Esophagus (tissue), 2 donors: ENCODE results near the gene FXYD5. TPM values are rescaled to one million over a fixed set of nuclear protein-coding genes. Genes with fewer than 3 reads are reported as not detected.

Experiments used
- H3K27ac ChIP-seq, 2 donors: one replicate each; pipeline ENCODE4 v1.5.1; 2013; ENCODE audit warnings: low read depth in 2 of 2, mild to moderate bottlenecking in 2 of 2, inconsistent platforms in 1 of 2, low read length in 1 of 2, moderate library complexity in 1 of 2
- H3K27me3 ChIP-seq, 2 donors: one replicate each; pipeline ENCODE4 v1.6.1; 2013; ENCODE audit warnings: low read length in 2 of 2, control low read depth in 1 of 2, mild to moderate bottlenecking in 1 of 2; ENCODE audit not compliant: insufficient read depth in 2 of 2, control insufficient read depth in 1 of 2
- H3K36me3 ChIP-seq, 2 donors: one replicate each; pipeline ENCODE4 v1.6.1; 2013; ENCODE audit warnings: low read length in 1 of 2; ENCODE audit not compliant: control insufficient read depth in 2 of 2, insufficient read depth in 2 of 2
- H3K4me1 ChIP-seq, 2 donors: one replicate each; pipeline ENCODE4 v1.6.1; 2013; ENCODE audit warnings: low read length in 1 of 2; ENCODE audit not compliant: control insufficient read depth in 2 of 2, insufficient read depth in 2 of 2
- H3K4me3 ChIP-seq, 2 donors: one replicate each; pipeline ENCODE4 v1.5.1; 2013; ENCODE audit warnings: low read length in 2 of 2, mild to moderate bottlenecking in 2 of 2, low read depth in 1 of 2, moderate library complexity in 1 of 2
- H3K9me3 ChIP-seq, 2 donors: one replicate each; pipeline ENCODE4 v1.6.1; 2013; ENCODE audit warnings: mild to moderate bottlenecking in 2 of 2, low read depth in 1 of 2, low read length in 1 of 2, moderate library complexity in 1 of 2; ENCODE audit not compliant: control insufficient read depth in 2 of 2, insufficient read depth in 1 of 2
- WGBS, 2 donors: extraction: QIAGEN DNeasy Blood & Tissue Kit; methylation state at CpG; one replicate each; pipeline ENCODE4 v1.1.7; 2013; 5-methylcytosine and 5-hydroxymethylcytosine counted together
- polyA plus RNA-seq, 2 donors: library from polyadenylated mRNA; stranded (reverse); fragments of 200-250 nt; gene quantifications; one replicate each; pipeline ENCODE4 v1.2.3, GENCODE V29; 2013
- donor health status: healthy with polysubstance abuse.
- donor health status: Bipolar disorder and iron deficiency.

Gene FXYD5
- polyA plus RNA-seq, 2 donors, result 33.5 to 94.9 TPM

- H3K27me3 ChIP-seq, result no peaks in the 10 kb centered on the region
- H3K36me3 ChIP-seq, result peaks cover 0 to 3% of the 10 kb centered on the region in 2 donors
- WGBS, 2 donors, result 17 to 19% methylated on average over 16 to 17 of the region's 17 CpGs
- peak overlapping the region; percentile 66 to 80 for H3K4me3 ChIP-seq
- peak overlapping the region; percentile 47 to 77 for H3K27ac ChIP-seq
- peaks cover 0 to 2% of the 10 kb centered on the region in 2 donors for H3K9me3 ChIP-seq
- peaks cover 0 to 6% of the 10 kb centered on the region in 2 donors for H3K4me1 ChIP-seq
These were observed 906 bp downstream of the FXYD5 start for GRCh38 chr19:35155441-35155840.

GRCh38 chr19:35155981-35156672, 1.6 kb downstream of the FXYD5 start:
- peaks cover 0 to 5% of the 10 kb centered on the region in 2 donors for H3K36me3 ChIP-seq
- H3K27ac ChIP-seq, result peak overlapping the region in 1 of 2 donors; percentile 3
- H3K4me3 ChIP-seq, result peak overlapping the region; percentile 66 to 80

GRCh38 chr19:35156673-35157014, 2.1 kb downstream of the FXYD5 start:
- H3K27ac ChIP-seq, result no peak overlapping the region
- no peaks in the 10 kb centered on the region for H3K27me3 ChIP-seq
- 79 to 88% methylated on average over 7 of the region's 7 CpGs for WGBS, 2 donors
- H3K4me1 ChIP-seq, result peaks cover 0 to 6% of the 10 kb centered on the region in 2 donors
- peaks cover 0 to 5% of the 10 kb centered on the region in 2 donors for H3K36me3 ChIP-seq
- peaks cover 0 to 5% of the 10 kb centered on the region in 2 donors for H3K9me3 ChIP-seq
- H3K4me3 ChIP-seq, result no peak overlapping the region

More at GRCh38 chr19:35155981-35156672, 1.6 kb downstream of the FXYD5 start:
- WGBS, 2 donors, result 86 to 92% methylated on average over 6 of the region's 6 CpGs
- Histone ChIP-seq H3K4me1 (peaks cover 0 to 6% of the 10 kb centered on the region in 2 donors), H3K9me3 (peaks cover 0 to 2% of the 10 kb centered on the region in 2 donors), H3K27me3 (no peaks in the 10 kb centered on the region)

- H3K27me3 ChIP-seq, result no peaks in the 10 kb centered on the region
- no peak overlapping the region for H3K4me3 ChIP-seq
- H3K9me3 ChIP-seq, result peaks cover 0 to 5% of the 10 kb centered on the region in 2 donors
- H3K36me3 ChIP-seq, result peaks cover 2 to 5% of the 10 kb centered on the region in 2 donors
- H3K4me1 ChIP-seq, result peaks cover 0 to 6% of the 10 kb centered on the region in 2 donors
- H3K27ac ChIP-seq, result no peak overlapping the region
- 91 to 97% methylated on average over 4 of the region's 4 CpGs for WGBS, 2 donors
These were observed 2.9 kb downstream of the FXYD5 start for GRCh38 chr19:35157431-35157830.

- WGBS, 2 donors, result 82 to 95% methylated on average over 8 of the region's 8 CpGs
- Histone ChIP-seq H3K4me1 (peaks cover 0 to 3% of the 10 kb centered on the region in 2 donors), H3K9me3 (peaks cover 8 to 12% of the 10 kb centered on the region in 2 donors), H3K36me3 (peaks cover 5 to 8% of the 10 kb centered on the region in 2 donors), H3K4me3 (no peak overlapping the region), H3K27me3 (no peaks in the 10 kb centered on the region), H3K27ac (no peak overlapping the region)
These were observed 5.1 kb downstream of the FXYD5 start for GRCh38 chr19:35159606-35160005.

- no peaks in the 10 kb centered on the region for H3K27me3 ChIP-seq
- 94% methylated on average over 9 of the region's 9 CpGs for WGBS, 2 donors
- H3K9me3 ChIP-seq, result peaks cover 8 to 15% of the 10 kb centered on the region in 2 donors
- peaks cover 5 to 11% of the 10 kb centered on the region in 2 donors for H3K36me3 ChIP-seq
- no peak overlapping the region for H3K27ac ChIP-seq
- H3K4me3 ChIP-seq, result no peak overlapping the region
- H3K4me1 ChIP-seq, result no peaks in the 10 kb centered on the region
These were observed 6.3 kb downstream of the FXYD5 start for GRCh38 chr19:35160629-35161433.

- 96 to 98% methylated on average over 2 of the region's 2 CpGs for WGBS, 2 donors
- Histone ChIP-seq H3K9me3 (peaks cover 12 to 19% of the 10 kb centered on the region in 2 donors), H3K4me1 (no peaks in the 10 kb centered on the region), H3K27ac (no peak overlapping the region), H3K27me3 (no peaks in the 10 kb centered on the region), H3K4me3 (no peak overlapping the region), H3K36me3 (peaks cover 10 to 12% of the 10 kb centered on the region in 2 donors)
These were observed 6.9 kb downstream of the FXYD5 start for GRCh38 chr19:35161434-35161743.

- Histone ChIP-seq H3K4me3 (no peak overlapping the region), H3K27me3 (no peaks in the 10 kb centered on the region), H3K27ac (peak overlapping the region in 1 of 2 donors; percentile 84), H3K4me1 (peaks cover 3% of the 10 kb centered on the region in 2 donors), H3K36me3 (peaks cover 12 to 15% of the 10 kb centered on the region in 2 donors), H3K9me3 (peaks cover 12 to 23% of the 10 kb centered on the region in 2 donors)
- WGBS, 2 donors, result 78 to 85% methylated on average over 6 of the region's 6 CpGs
These were observed 8.2 kb downstream of the FXYD5 start for GRCh38 chr19:35162471-35163326.

- Histone ChIP-seq H3K27me3 (no peaks in the 10 kb centered on the region), H3K36me3 (peaks cover 12 to 16% of the 10 kb centered on the region in 2 donors), H3K9me3 (peaks cover 12 to 23% of the 10 kb centered on the region in 2 donors), H3K27ac (peak overlapping the region; percentile 40 to 72), H3K4me1 (peaks cover 7 to 8% of the 10 kb centered on the region in 2 donors), H3K4me3 (no peak overlapping the region)
- WGBS, 2 donors, result 52 to 83% methylated on average over 2 of the region's 2 CpGs
These were observed 9.9 kb downstream of the FXYD5 start for GRCh38 chr19:35164418-35164817.
